ENCODE measurements around the gene YTHDF1. TPM values are rescaled to one million over a fixed set of nuclear protein-coding genes. Genes with fewer than 3 reads are reported as not detected.

Gene YTHDF1
- polyA plus RNA-seq, 4 donors: 20.3 to 37.9 (median 22.9) TPM

DNA sequence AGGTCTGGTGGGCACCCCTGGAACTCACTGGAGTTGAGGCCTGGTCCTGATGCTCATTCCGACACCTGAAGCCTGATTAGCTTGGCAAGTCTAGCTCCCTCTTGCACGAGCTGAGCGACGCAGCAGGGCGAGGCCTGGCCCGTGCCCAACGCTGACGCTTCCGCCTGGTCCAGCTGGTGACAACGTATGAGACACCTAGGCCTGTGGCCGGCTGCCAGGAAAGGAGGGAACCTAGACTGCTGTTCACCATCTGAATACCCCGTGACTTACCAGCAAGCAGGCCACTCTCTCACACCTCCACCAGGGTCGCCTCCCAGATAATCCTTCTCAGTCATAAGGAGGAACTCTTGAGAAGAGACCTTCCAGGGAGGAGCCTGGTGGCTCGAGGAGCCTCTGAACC lies 24.5 kb downstream of the YTHDF1 start:
- H3K36me3 ChIP-seq (ENCODE audit: control insufficient read depth in 3 of 3, insufficient read depth in 2 of 3, low read depth in 1 of 3, low read length in 3 of 3): peaks cover 4 to 12% (median 5%) of the 10 kb centered on the region in 3 donors
- WGBS, 3 donors: 8 to 54% (median 34%) methylated on average over 14 of the region's 14 CpGs
- H3K4me3 ChIP-seq (ENCODE audit: low read depth in 1 of 3, low read length in 3 of 3): no peak overlapping the region

DNA sequence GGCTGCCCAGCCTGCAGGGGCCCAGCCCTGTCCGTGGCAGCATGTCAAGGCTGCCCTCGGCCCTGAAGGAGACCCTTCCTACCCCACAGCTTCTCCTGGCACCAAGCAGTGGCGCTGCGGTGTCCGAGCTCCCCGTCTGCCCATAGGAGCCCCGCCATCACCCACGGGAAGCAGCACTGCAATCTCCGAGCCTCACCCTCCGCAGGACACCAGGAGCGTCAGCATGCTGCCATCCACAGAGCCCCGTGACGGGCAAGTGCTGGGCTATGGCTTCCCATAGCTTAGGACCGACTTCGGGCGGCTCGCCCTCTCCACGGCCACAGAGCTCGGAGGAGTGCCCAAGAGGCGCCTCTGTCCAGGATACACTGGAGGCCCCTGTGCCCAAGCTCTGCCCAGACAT lies 25.1 kb downstream of the YTHDF1 start:
- H3K27ac ChIP-seq (ENCODE audit: low read depth in 1 of 3, low read length in 2 of 3): no peak overlapping the region
- H3K36me3 ChIP-seq (ENCODE audit: control insufficient read depth in 3 of 3, insufficient read depth in 2 of 3, low read depth in 1 of 3, low read length in 3 of 3): peaks cover 4 to 10% (median 5%) of the 10 kb centered on the region in 3 donors
- no peak overlapping the region for H3K4me3 ChIP-seq (ENCODE audit: low read depth in 1 of 3, low read length in 3 of 3)
- WGBS, 3 donors: 82 to 92% (median 87%) methylated on average over 20 of the region's 20 CpGs
- no peaks in the 10 kb centered on the region for H3K4me1 ChIP-seq (ENCODE audit: control insufficient read depth in 3 of 3, insufficient read depth in 2 of 3, low read depth in 1 of 3, low read length in 2 of 3)
- no peaks in the 10 kb centered on the region for H3K27me3 ChIP-seq (ENCODE audit: control insufficient read depth in 3 of 3, insufficient read depth in 3 of 3, low read length in 3 of 3)
- no peak for DNase-seq
- H3K9me3 ChIP-seq (ENCODE audit: control insufficient read depth in 2 of 2, insufficient read depth in 1 of 2, low read depth in 1 of 2, low read length in 1 of 2): no peaks in the 10 kb centered on the region
- FAIRE-seq: no peak

More for the DNA sequence above, 24.5 kb downstream of the YTHDF1 start:
- Histone ChIP-seq H3K27me3 (ENCODE audit: control insufficient read depth in 3 of 3, insufficient read depth in 3 of 3, low read length in 3 of 3) (no peaks in the 10 kb centered on the region), H3K27ac (ENCODE audit: low read depth in 1 of 3, low read length in 2 of 3) (no peak overlapping the region), H3K4me1 (ENCODE audit: control insufficient read depth in 3 of 3, insufficient read depth in 2 of 3, low read depth in 1 of 3, low read length in 2 of 3) (no peaks in the 10 kb centered on the region), H3K9me3 (ENCODE audit: control insufficient read depth in 2 of 2, insufficient read depth in 1 of 2, low read depth in 1 of 2, low read length in 1 of 2) (no peaks in the 10 kb centered on the region)
- peak in 1 of 2 donors; percentile 93 for DNase-seq
- no peak for FAIRE-seq

DNA sequence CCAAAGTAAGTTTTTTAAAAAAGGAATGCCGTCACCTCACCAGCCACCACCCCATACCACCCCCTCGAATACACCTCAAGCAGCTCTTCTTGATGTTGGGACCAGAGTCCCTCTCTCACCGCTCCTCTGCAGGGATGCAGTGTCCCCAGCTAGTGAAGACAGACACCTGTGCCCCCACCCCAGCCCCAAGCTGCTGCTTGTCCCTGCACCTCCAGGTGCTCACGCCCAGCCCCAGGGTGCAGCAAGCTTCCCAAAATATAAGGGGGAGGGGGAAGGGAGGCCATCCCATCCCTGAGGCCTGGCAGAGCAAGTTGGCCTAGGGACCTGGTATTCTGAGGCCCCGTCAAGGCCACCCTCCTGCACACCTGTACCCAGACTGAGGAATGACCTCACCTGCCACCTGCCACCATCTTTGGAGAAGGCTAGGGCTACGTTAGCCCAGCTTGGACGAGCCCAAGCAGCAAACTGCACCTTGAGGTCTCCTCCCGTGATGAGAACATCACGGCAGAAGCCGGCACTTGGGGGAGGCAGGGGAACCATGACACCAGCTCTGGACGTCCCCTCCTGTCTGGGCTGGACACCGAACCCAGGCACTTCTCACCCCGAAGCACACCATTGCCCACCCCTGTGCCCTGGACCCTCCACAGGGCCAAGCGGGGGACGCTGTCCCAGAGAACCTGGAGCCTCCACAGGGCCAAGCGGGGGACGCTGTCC lies 25.9 kb downstream of the YTHDF1 start:
- no peaks in the 10 kb centered on the region for H3K9me3 ChIP-seq (ENCODE audit: control insufficient read depth in 2 of 2, insufficient read depth in 1 of 2, low read depth in 1 of 2, low read length in 1 of 2)
- 85 to 89% (median 87%) methylated on average over 17 of the region's 17 CpGs for WGBS, 3 donors
- no peak overlapping the region for H3K4me3 ChIP-seq (ENCODE audit: low read depth in 1 of 3, low read length in 3 of 3)
- H3K4me1 ChIP-seq (ENCODE audit: control insufficient read depth in 3 of 3, insufficient read depth in 2 of 3, low read depth in 1 of 3, low read length in 2 of 3): no peaks in the 10 kb centered on the region
- H3K27me3 ChIP-seq (ENCODE audit: control insufficient read depth in 3 of 3, insufficient read depth in 3 of 3, low read length in 3 of 3): no peaks in the 10 kb centered on the region
- no peak for DNase-seq
- H3K27ac ChIP-seq (ENCODE audit: low read depth in 1 of 3, low read length in 2 of 3): no peak overlapping the region
- no peak for FAIRE-seq
- peaks cover under 1 to 4% (median 3%) of the 10 kb centered on the region in 3 donors for H3K36me3 ChIP-seq (ENCODE audit: control insufficient read depth in 3 of 3, insufficient read depth in 2 of 3, low read depth in 1 of 3, low read length in 3 of 3)

DNA sequence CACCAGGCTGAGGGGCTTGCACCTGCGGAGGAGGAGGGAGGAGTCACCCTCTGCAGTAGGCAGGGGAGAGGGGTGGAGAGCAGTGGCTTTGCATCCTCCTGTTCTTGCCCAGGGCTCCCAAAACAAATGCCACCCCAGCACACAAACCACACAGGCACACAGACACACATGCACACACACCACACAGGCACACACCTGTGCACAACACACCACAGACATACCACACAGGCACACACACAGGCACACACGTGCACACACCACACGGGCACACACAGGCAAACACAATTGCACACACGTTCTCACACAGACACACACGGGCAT lies 26.6 kb downstream of the YTHDF1 start:
- no peak for DNase-seq
- no peak overlapping the region for H3K4me3 ChIP-seq (ENCODE audit: low read depth in 1 of 3, low read length in 3 of 3)
- H3K27me3 ChIP-seq (ENCODE audit: control insufficient read depth in 3 of 3, insufficient read depth in 3 of 3, low read length in 3 of 3): no peaks in the 10 kb centered on the region
- 80 to 83% (median 81%) methylated on average over 5 of the region's 5 CpGs for WGBS, 3 donors
- no peaks in the 10 kb centered on the region for H3K36me3 ChIP-seq (ENCODE audit: control insufficient read depth in 3 of 3, insufficient read depth in 2 of 3, low read depth in 1 of 3, low read length in 3 of 3)
- H3K4me1 ChIP-seq (ENCODE audit: control insufficient read depth in 3 of 3, insufficient read depth in 2 of 3, low read depth in 1 of 3, low read length in 2 of 3): no peaks in the 10 kb centered on the region
- H3K27ac ChIP-seq (ENCODE audit: low read depth in 1 of 3, low read length in 2 of 3): no peak overlapping the region
- FAIRE-seq: no peak
- no peaks in the 10 kb centered on the region for H3K9me3 ChIP-seq (ENCODE audit: control insufficient read depth in 2 of 2, insufficient read depth in 1 of 2, low read depth in 1 of 2, low read length in 1 of 2)

DNA sequence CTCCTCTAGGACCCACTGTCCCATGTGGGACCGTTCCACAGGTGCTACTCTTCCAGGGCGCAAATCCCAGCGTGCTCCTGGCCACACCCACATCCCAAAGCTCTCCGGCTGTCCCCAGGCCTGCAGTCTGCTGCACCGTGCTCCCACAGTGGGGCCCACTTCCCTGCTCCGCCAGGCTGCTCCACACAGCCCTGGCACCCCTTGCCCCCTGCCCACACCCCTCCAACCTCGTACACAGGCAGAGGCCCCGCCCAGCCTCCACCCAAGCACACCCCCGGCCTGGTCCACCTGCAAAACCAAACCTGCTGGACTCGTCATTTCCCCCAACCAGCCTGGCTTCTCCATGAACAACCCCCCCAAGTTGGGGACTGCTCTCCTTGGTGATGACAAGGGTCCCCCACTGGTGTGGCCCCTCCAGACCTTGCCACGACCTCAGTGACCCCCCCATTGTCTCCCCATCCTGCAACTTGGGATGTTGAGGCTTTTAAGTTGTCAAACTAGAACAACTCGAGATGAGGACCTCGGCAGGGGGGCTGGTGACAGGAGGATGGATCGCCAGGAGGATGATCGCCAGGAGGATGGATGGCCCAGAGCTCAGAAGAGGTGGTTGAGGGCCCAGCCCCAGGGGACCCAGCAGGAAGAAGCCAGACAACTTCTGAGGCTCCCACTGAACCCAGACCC lies 27.1 kb downstream of the YTHDF1 start:
- no peak overlapping the region for H3K4me3 ChIP-seq (ENCODE audit: low read depth in 1 of 3, low read length in 3 of 3)
- H3K4me1 ChIP-seq (ENCODE audit: control insufficient read depth in 3 of 3, insufficient read depth in 2 of 3, low read depth in 1 of 3, low read length in 2 of 3): no peaks in the 10 kb centered on the region
- no peak overlapping the region for H3K27ac ChIP-seq (ENCODE audit: low read depth in 1 of 3, low read length in 2 of 3)
- no peak for FAIRE-seq
- no peaks in the 10 kb centered on the region for H3K27me3 ChIP-seq (ENCODE audit: control insufficient read depth in 3 of 3, insufficient read depth in 3 of 3, low read length in 3 of 3)
- no peak for DNase-seq
- no peaks in the 10 kb centered on the region for H3K36me3 ChIP-seq (ENCODE audit: control insufficient read depth in 3 of 3, insufficient read depth in 2 of 3, low read depth in 1 of 3, low read length in 3 of 3)
- no peaks in the 10 kb centered on the region for H3K9me3 ChIP-seq (ENCODE audit: control insufficient read depth in 2 of 2, insufficient read depth in 1 of 2, low read depth in 1 of 2, low read length in 1 of 2)
- WGBS, 3 donors: 41 to 58% (median 49%) methylated on average over 15 of the region's 15 CpGs

DNA sequence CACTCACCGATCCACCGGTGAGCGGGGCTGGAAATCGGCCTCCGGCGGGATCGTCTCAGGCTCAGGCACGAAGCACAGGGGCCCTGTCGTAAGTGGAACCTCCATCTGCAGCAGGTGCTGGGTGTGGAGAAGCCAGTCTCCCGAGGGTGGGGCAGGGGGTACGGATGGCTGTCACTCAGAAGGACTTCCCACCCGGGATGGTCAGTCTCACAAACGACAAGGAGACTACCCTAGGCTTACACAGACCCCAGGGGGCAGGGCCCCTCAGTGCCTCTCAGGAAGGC lies 27.8 kb downstream of the YTHDF1 start:
- Histone ChIP-seq H3K27ac (ENCODE audit: low read depth in 1 of 3, low read length in 2 of 3) (no peak overlapping the region), H3K27me3 (ENCODE audit: control insufficient read depth in 3 of 3, insufficient read depth in 3 of 3, low read length in 3 of 3) (peaks cover 0 to 2% (median 0%) of the 10 kb centered on the region in 3 donors), H3K36me3 (ENCODE audit: control insufficient read depth in 3 of 3, insufficient read depth in 2 of 3, low read depth in 1 of 3, low read length in 3 of 3) (no peaks in the 10 kb centered on the region), H3K9me3 (ENCODE audit: control insufficient read depth in 2 of 2, insufficient read depth in 1 of 2, low read depth in 1 of 2, low read length in 1 of 2) (no peaks in the 10 kb centered on the region), H3K4me3 (ENCODE audit: low read depth in 1 of 3, low read length in 3 of 3) (no peak overlapping the region), H3K4me1 (ENCODE audit: control insufficient read depth in 3 of 3, insufficient read depth in 2 of 3, low read depth in 1 of 3, low read length in 2 of 3) (no peaks in the 10 kb centered on the region)
- 72 to 77% (median 75%) methylated on average over 12 to 13 of the region's 13 CpGs for WGBS, 3 donors
- no peak for FAIRE-seq
- DNase-seq: no peak

DNA sequence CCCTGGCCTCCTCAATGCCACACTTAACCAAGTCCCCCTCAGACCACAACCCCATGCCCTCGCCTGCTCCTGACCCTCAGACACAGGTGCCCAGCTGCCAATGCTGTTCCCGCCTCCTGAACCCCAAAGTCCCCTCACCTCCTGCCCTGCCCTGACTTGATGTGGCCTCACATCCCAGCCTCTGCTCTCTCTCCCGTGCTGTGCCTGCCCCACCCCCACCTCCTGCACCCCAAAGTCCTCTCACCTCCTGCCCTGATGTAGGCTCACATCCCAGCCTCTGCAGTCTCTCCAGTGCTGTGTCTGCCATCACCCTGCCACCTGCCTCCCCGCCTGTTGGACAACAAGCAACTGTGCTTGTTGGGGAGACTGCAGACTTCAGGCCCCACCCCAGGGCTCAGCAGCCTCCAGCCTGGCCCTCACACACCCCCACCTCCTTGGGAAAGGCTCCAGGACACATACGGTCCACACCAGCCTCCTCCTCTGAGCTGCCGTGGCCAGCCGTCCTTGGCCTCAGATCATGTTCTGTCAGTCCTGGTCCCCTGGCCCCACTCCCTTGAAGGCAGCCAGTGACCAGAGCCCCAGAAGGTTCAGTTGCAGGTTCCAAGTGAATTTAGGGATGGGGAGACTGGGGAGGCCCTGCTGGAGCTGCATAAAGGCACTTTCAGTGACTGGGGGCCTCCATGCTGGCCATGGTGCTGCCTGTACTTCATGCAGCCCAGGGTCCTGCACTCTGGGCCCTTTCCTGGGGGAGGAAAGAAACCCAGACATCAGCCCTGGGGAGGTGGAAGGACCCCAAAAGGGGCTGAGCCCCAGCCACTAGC lies 28.4 kb downstream of the YTHDF1 start:
- Histone ChIP-seq H3K4me1 (ENCODE audit: control insufficient read depth in 3 of 3, insufficient read depth in 2 of 3, low read depth in 1 of 3, low read length in 2 of 3) (no peaks in the 10 kb centered on the region), H3K9me3 (ENCODE audit: control insufficient read depth in 2 of 2, insufficient read depth in 1 of 2, low read depth in 1 of 2, low read length in 1 of 2) (no peaks in the 10 kb centered on the region), H3K27ac (ENCODE audit: low read depth in 1 of 3, low read length in 2 of 3) (no peak overlapping the region), H3K36me3 (ENCODE audit: control insufficient read depth in 3 of 3, insufficient read depth in 2 of 3, low read depth in 1 of 3, low read length in 3 of 3) (no peaks in the 10 kb centered on the region), H3K4me3 (ENCODE audit: low read depth in 1 of 3, low read length in 3 of 3) (no peak overlapping the region), H3K27me3 (ENCODE audit: control insufficient read depth in 3 of 3, insufficient read depth in 3 of 3, low read length in 3 of 3) (peaks cover 0 to 4% (median 0%) of the 10 kb centered on the region in 3 donors)
- no peak for DNase-seq
- no peak for FAIRE-seq
- WGBS, 3 donors: 74 to 81% (median 79%) methylated on average over 7 of the region's 7 CpGs

DNA sequence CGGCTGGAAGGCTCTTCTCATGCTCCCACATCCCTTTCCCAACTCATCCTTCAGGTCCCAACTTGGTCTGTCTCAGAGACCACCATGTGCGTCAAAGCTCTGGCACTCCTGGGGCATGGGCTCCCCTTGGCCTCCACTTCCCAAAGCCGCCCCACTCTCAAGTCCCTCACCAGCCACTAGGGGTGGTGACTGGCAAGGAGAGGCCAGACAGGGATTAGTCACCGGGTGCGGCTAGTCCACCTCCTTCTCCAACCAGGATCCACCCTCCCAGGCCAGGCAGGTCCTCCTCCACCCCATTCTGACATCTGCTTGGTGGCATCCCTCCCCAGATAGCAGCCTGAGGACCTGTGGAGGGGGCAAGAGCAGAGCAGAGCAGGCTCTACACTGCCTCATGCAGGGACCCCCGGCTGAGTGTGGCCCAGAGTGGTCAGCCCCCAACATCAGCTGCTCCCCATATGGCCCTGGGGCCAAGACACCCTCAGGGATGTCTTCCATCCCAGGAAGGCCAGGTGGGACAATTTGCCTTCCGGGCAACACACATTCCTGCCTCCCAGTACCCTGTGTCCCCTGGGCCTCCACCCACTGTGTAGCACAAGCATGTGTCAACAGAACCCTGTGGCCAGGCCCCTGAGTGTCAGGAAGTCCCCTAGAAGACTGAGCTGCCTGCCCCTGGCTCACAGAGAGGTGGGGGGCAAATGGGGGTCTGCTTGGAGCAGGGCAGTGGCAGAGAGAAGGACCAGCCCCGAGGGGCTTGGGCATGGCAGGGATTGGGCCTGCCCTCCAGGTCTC lies 29.2 kb downstream of the YTHDF1 start:
- Histone ChIP-seq H3K27me3 (ENCODE audit: control insufficient read depth in 3 of 3, insufficient read depth in 3 of 3, low read length in 3 of 3) (peaks cover 0 to 4% (median 0%) of the 10 kb centered on the region in 3 donors), H3K4me1 (ENCODE audit: control insufficient read depth in 3 of 3, insufficient read depth in 2 of 3, low read depth in 1 of 3, low read length in 2 of 3) (no peaks in the 10 kb centered on the region), H3K4me3 (ENCODE audit: low read depth in 1 of 3, low read length in 3 of 3) (no peak overlapping the region), H3K36me3 (ENCODE audit: control insufficient read depth in 3 of 3, insufficient read depth in 2 of 3, low read depth in 1 of 3, low read length in 3 of 3) (no peaks in the 10 kb centered on the region), H3K9me3 (ENCODE audit: control insufficient read depth in 2 of 2, insufficient read depth in 1 of 2, low read depth in 1 of 2, low read length in 1 of 2) (no peaks in the 10 kb centered on the region), H3K27ac (ENCODE audit: low read depth in 1 of 3, low read length in 2 of 3) (no peak overlapping the region)
- DNase-seq: peak in 1 of 2 donors; percentile 22
- WGBS, 3 donors: 67 to 83% (median 72%) methylated on average over 8 of the region's 8 CpGs
- FAIRE-seq: no peak

All from small intestine (tissue), 7 donors.